KOPT-K1 (cell line): ENCODE data around the gene PMS1.
"Not testable (repeated sequence)": the region's sequence is repeated elsewhere in the genome, so short reads cannot be mapped to it uniquely, and the experiment has no call there.

ENCODE experiments used
- H3K27ac ChIP-seq: fragments of 200-600 bp; sonication (generic); 2 replicates; pipeline ENCODE4 v1.5.1; 2016; ENCODE audit warnings: antibody characterized with exemption, mild to moderate bottlenecking, low read depth, low read length; ENCODE audit not compliant: poor library complexity, severe bottlenecking
- H3K36me3 ChIP-seq: fragments of 200-600 bp; sonication (generic); 2 replicates; pipeline ENCODE4 v1.5.1; 2017; ENCODE audit warnings: antibody characterized with exemption, mild to moderate bottlenecking, low read length, moderate library complexity; ENCODE audit not compliant: insufficient read depth
- H3K9me3 ChIP-seq: fragments of 200-600 bp; sonication (generic); 2 replicates; pipeline ENCODE4 v1.5.1; 2017; ENCODE audit warnings: antibody characterized with exemption, low read length, mild to moderate bottlenecking; ENCODE audit not compliant: insufficient read depth, poor library complexity, severe bottlenecking

Gene PMS1

DNA sequence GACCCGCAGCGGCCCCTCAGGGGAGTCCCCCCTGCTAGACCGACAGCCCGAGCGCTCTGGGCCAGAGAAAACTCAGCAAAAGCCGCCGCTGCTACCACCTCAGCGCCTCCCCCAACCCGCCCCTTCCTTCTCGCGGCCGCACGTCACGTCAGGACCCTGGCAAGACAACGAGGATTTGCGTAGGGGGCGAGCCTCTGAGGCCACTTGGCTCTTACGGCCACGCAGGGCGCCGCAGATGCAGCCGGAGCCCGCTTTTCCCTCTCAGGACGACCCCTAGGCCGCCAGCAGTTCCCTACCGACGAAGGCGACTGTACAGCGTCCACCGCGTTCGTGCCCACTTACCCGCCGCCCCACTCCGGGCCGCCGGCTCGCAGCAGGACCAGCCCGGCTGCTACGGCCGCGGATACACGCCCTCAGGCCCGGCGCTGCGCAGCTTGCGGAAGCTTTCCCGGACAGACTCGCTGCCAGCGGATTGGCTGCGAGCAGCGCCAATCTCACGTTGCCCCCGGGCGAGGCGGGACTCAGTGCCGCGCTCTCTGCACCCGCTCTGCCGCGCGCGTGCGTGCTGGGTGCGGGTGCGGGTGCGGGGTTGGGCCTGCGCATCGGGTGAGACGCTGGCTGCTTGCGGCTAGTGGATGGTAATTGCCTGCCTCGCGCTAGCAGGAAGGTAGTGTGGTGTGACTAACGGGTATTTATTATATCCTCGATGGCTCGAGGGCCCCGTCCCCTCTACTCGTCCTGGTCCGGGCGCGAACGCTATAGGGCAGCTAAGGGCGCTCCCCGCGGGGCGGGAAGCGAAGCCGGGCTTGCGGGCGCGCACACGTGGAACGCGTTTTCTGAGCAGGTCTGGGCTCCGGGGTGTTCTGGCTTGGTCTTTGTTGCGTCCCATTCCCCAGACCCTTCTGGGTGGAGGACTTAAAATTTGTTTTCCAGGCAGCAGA lies at the start of gene PMS1, which contains the start of gene ORMDL1:
PMS1 (plus strand) TSS at position 524 of the 941 bp plus-strand sequence. CDS start 7,360 bp downstream, outside the sequence.
ORMDL1 (minus strand) TSS at position 413 of the 941 bp plus-strand sequence. CDS start 1,744 bp downstream, outside the sequence.
- no peaks in the 10 kb centered on the region for H3K9me3 ChIP-seq
- H3K27ac ChIP-seq: peak within 1 kb of the TSS; percentile 80
- peaks cover 54% of the 10 kb centered on the region for H3K36me3 ChIP-seq

- H3K9me3 ChIP-seq: no peaks in the 10 kb centered on the region
- H3K27ac ChIP-seq: no peak overlapping the region
- H3K36me3 ChIP-seq: peaks cover 64% of the 10 kb centered on the region
These were observed 33.1 kb upstream of the PMS1 start for GRCh38 chr2:189751080-189751658.

DNA sequence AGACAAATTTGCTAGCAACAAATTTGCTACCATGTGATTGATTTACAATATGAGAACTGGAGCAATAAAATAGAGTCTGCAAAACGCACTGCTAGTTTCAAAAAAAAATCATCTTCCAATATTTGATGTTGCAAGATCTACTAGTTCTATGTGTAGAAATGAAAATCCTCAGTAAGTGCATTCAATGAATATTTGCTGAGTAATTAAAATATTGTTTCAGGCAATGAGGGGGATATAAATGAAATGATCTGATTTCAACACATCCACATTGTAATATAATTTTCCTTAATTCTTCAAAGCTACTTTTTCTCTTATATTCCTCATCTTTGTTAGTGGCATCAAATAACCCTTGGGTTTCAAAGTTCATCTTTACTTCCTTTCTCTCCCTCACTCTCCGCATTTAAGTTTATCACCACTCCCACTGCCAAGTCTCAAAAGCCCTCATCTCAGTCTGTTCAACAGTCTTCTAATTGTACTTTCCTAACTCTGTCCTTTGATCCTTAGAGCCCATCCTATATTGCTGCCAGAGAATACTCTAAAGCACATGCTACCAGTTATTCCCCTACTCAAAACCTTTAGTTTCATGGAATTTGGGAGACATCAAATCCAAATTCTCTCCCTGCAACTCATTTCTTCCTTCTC lies 27.8 kb upstream of the PMS1 start:
- Histone ChIP-seq H3K27ac (no peak overlapping the region), H3K9me3 (no peaks in the 10 kb centered on the region), H3K36me3 (peaks cover 33% of the 10 kb centered on the region)

GRCh38 chr2:189760154-189760553 lies 24.1 kb upstream of the PMS1 start:
- H3K36me3 ChIP-seq, H3K9me3 ChIP-seq, H3K27ac ChIP-seq: not testable (repeated sequence)

- peaks cover 13% of the 10 kb centered on the region for H3K36me3 ChIP-seq
- peak overlapping the region; percentile 84 for H3K27ac ChIP-seq
- H3K9me3 ChIP-seq: no peaks in the 10 kb centered on the region
These were observed 22.1 kb upstream of the PMS1 start for GRCh38 chr2:189762229-189762550.

GRCh38 chr2:189762551-189763298 lies 21.5 kb upstream of the PMS1 start, which contains the start of gene OSGEPL1:
OSGEPL1 (minus strand) TSS chr2:189762792; CDS start chr2:189761640, 1,152 bp downstream.
- Histone ChIP-seq H3K27ac (peak within 1 kb of the TSS; percentile 84), H3K9me3 (no peaks in the 10 kb centered on the region), H3K36me3 (peaks cover 18% of the 10 kb centered on the region)

DNA sequence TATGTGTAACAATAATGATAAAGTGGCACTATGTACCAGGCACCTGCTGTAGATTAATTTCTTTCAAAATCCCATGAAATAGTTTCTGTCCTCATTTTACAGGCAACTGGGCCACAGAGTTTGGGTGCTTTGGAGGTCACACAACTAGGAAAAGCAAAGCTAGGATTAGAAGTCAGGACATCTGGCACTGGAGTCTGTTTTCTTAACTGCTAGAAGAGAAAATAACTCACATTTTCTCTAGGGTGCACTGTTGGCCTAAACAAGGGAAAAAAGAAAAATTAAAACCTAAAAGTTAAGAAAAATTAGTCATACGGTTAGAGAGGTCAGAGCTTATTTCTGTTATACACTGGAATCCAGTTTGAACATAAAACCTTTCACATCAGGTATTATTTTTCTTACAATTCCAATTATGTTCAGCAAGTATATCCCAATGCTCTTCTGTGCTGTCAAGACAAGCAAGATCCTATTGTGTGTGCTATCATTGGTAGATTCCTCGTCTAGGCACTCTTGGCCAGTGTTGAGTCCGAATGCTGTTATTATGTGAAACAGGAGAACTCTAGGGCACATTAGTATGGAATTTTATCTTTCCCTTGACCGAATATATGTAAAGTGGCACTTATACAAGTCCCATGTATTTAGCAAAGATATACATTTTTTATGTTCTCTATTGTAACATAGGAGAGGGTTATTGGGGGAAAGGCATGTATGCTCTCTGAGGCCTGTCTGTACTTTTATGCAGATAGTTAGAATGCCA lies 20.2 kb upstream of the PMS1 start:
- Histone ChIP-seq H3K9me3 (no peaks in the 10 kb centered on the region), H3K36me3 (peaks cover 30% of the 10 kb centered on the region), H3K27ac (peak overlapping the region; percentile 84)

DNA sequence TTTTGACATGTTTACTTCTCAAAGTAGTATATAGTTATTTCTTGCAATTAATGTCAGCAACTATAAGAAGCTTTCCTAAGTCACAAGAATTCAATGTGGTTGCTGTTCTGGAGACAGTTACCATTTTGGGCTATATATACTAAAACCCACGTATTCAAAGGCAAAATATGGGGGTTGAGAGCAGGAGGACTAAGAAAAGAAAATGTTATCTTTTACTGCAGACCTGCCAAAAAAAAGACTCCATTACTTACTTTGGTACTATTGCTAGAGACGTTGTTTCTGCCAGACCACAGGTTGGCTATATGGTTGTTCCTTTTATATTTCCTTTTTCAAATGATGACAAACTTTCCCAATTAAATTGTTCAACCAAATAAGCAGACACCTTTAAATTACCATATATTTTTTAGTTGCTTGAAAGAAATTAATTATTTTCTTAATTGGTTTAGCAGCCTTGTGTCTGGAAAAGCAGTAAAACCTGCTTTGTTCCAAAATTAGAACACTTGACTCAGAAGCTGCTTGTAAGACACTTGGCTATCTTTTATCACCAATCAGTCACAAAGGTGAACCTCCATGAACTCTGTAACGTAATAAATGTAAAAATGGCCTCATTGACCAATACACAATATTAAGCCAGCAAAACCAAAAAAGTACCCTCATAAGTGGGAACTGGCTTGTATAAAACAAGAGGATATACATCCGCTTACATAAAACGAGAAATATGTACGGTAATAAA lies 13.5 kb upstream of the PMS1 start:
- H3K9me3 ChIP-seq: no peaks in the 10 kb centered on the region
- no peak overlapping the region for H3K27ac ChIP-seq
- peaks cover 97% of the 10 kb centered on the region for H3K36me3 ChIP-seq

DNA sequence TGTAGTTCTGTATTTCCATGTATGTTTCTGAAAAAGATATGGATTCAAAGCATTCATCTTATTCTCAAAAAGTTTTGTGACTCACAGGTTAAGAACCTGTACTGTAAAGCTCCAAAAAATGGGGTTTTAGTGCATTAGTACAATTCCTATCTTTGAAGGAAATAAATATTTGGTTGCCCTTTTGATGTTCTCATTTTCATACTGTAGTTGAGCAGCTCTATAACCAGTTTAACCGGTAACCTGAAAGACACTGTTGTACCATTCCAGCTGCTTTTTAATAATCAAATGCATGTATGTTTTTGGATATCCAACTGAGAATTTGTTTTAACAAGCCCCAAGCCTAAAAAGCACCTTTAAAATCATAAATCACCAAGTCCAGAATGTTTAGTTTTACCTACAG lies 12.0 kb upstream of the PMS1 start:
- no peak overlapping the region for H3K27ac ChIP-seq
- peaks cover 98% of the 10 kb centered on the region for H3K36me3 ChIP-seq
- no peaks in the 10 kb centered on the region for H3K9me3 ChIP-seq

DNA sequence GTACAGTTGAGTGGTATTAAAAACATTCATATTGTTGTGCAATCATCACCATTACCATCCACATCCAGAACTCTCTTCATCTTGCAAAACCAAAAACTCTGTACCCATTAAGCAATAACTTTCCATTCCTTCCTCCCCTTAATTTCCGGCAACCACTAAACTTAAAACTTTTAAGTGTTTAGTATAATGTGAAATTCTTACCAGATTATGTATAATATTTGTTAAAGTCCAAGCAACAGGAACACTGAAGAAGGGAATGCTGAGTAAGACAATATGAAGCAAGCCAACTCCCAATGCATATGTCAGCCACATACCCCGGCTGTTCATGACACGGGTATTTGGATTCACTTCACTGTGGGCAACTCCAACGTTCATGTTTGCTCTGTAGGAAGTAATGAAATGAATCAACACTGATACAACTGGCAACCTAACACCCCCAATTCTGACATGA lies 2.0 kb upstream of the PMS1 start:
- Histone ChIP-seq H3K36me3 (peaks cover 59% of the 10 kb centered on the region), H3K27ac (no peak overlapping the region), H3K9me3 (no peaks in the 10 kb centered on the region)

DNA sequence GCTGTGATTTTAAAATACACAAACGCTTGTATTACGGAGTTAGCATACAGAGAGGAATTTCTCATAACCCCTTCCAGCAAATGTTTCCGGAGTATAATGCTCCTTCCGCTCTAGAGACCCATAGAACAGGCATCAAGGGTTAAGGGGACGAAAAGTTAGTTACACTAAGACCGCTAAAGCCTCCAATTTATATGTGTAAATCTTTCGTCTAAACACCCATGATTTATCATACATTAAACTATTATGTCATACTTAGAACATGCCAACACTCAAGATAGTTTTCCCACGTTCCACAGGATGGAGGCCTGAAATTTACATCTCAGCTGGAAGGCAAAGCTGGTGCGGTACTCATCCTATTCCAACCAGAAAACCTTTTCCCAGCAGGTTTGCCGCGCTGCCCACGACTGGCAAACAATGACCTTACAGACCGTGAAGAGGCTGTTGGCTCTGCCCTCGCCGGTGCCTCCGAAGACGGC lies 761 bp upstream of the PMS1 start:
- peak overlapping the region; percentile 80 for H3K27ac ChIP-seq
- H3K9me3 ChIP-seq: no peaks in the 10 kb centered on the region
- H3K36me3 ChIP-seq: peaks cover 54% of the 10 kb centered on the region

DNA sequence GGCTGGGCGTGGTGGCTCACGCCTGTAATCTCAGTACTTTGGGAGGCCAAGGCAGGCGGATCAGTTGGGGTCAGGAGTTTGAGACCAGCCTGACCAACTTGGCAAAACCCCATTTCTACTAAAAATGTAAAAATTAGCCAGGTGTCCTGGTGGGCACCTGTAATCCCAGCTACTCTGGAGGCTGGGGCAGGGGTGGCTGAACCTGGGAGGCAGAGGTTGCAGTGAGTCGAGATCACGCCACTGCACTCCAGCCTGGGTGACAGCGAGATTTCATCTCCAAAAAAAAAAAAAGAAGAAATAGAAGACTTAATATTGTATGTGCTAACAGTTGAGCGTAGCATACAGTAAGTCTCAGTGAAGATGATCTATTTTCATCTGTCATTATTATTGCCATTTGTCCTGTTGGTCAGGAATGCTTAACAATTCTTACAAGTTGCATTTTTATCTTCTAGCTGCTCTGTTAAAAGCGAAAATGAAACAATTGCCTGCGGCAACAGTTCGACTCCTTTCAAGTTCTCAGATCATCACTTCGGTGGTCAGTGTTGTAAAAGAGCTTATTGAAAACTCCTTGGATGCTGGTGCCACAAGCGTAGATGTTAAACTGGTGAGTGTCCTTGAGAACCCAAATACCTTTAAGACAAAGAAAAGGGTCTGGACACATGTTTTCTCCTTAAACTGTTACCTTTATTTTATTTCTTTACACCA lies 7.2 kb downstream of the PMS1 start:
- Histone ChIP-seq H3K36me3 (peaks cover 74% of the 10 kb centered on the region), H3K27ac (peak overlapping the region; percentile 64), H3K9me3 (no peaks in the 10 kb centered on the region)

GRCh38 chr2:189794310-189794709 lies 10.1 kb downstream of the PMS1 start:
- Histone ChIP-seq H3K36me3 (peaks cover 80% of the 10 kb centered on the region), H3K9me3 (no peaks in the 10 kb centered on the region), H3K27ac (no peak overlapping the region)
